Breast epithelium (tissue), 3 donors: ENCODE results near the gene MFSD1.

Experiments used
- CTCF ChIP-seq, 3 donors: fragments of 450-650 bp; IDR thresholded peaks; one replicate each; pipeline ENCODE4 v1.5.1; 2016 to 2017; ENCODE audit warnings: antibody characterized with exemption in 3 of 3, mild to moderate bottlenecking in 3 of 3, moderate library complexity in 3 of 3
- POLR2AphosphoS5 ChIP-seq, 3 donors: sonication (generic); formaldehyde crosslinking; IDR thresholded peaks; one replicate each; pipeline ENCODE4 v1.6.1; 2017; ENCODE audit warnings: antibody characterized with exemption in 3 of 3

- no peak for TF ChIP-seq CTCF (IDR thresholded peaks at IDR 0.05)
- TF ChIP-seq POLR2AphosphoS5 (IDR thresholded peaks at IDR 0.05): no peak
Observed at GRCh38 chr3:158836312-158836711, 34.5 kb downstream of the MFSD1 start.
